GM23338 (cell line): ENCODE results near the gene HOXC9.

Experiments used
- CREB1 ChIP-seq: fragments of 250-450 bp; sonication (Bioruptor Pico); IDR thresholded peaks from 2 replicates; pipeline ENCODE4 v1.5.0; 2020; ENCODE audit warnings: low read depth, mild to moderate bottlenecking, moderate library complexity
- CTCF ChIP-seq, 2 experiments: fragments of 200-600 bp in 1 of 2; sonication (generic) in 1 of 2; conservative IDR thresholded peaks; 2 replicates each; pipeline versions ENCODE4 v1.5.1 to v1.6.1; 2016 to 2017; ENCODE audit warnings: antibody characterized with exemption in 2 of 2, low read depth in 2 of 2, mild to moderate bottlenecking in 2 of 2, moderate library complexity in 1 of 2
- EZH2 ChIP-seq: fragments of 200-600 bp; sonication (generic); IDR thresholded peaks from one replicate; pipeline ENCODE4 v1.8.0; 2017; ENCODE audit warnings: antibody characterized with exemption, mild to moderate bottlenecking, low read depth; ENCODE audit not compliant: unreplicated experiment
- EZH2phosphoT487 ChIP-seq: fragments of 200-600 bp; sonication (generic); IDR thresholded peaks from one replicate; pipeline ENCODE4 v1.8.1; 2018; ENCODE audit warnings: antibody characterized with exemption; ENCODE audit not compliant: unreplicated experiment
- POLR2AphosphoS5 ChIP-seq: IDR thresholded peaks from 2 replicates; pipeline ENCODE4 v1.6.1; 2016; ENCODE audit warnings: antibody characterized with exemption, low read depth
- REST ChIP-seq: IDR thresholded peaks from one replicate; pipeline ENCODE4 v1.6.1; 2018; ENCODE audit warnings: antibody characterized with exemption; ENCODE audit not compliant: unreplicated experiment
- STAT1 ChIP-seq: IDR thresholded peaks from one replicate; pipeline ENCODE4 v1.6.1; 2016; ENCODE audit warnings: antibody characterized with exemption; ENCODE audit not compliant: unreplicated experiment
- ZNF114 ChIP-seq: fragments of 250-450 bp; sonication (Bioruptor Pico); IDR thresholded peaks from 2 replicates; pipeline ENCODE4 v1.5.0; 2020; ENCODE audit warnings: mild to moderate bottlenecking, moderate library complexity

- no peak for TF ChIP-seq CTCF (conservative IDR thresholded peaks at IDR 0.05; ENCODE audit: low read depth in 2 of 2)
- peak; percentile 92 for TF ChIP-seq EZH2
- TF ChIP-seq REST: no peak
- no peak for TF ChIP-seq EZH2phosphoT487
- no peak for TF ChIP-seq STAT1
- TF ChIP-seq POLR2AphosphoS5: no peak
- TF ChIP-seq CREB1 (CRISPR knock-in tag): no peak
- TF ChIP-seq ZNF114 (CRISPR knock-in tag): no peak
Observed at GRCh38 chr12:53991077-53991460, 8.9 kb upstream of the HOXC9 start.
